Stimulated activated CD4-positive, alpha-beta T cell treated with anti-CD3 and anti-CD28 coated beads, Interleukin-12 subunit alpha, Interleukin-12 subunit beta, amount 100 ng/mL, for 4 hours (primary cell): ENCODE measurements around the gene RMND1.
"Not testable (repeated sequence)": the region's sequence is repeated elsewhere in the genome, so short reads cannot be mapped to it uniquely, and the experiment has no call there.

Source experiments
- DNase-seq: peaks from one replicate; pipeline ENCODE4 v3.0.0-alpha.2; 2020

The RMND1 gene

DNA sequence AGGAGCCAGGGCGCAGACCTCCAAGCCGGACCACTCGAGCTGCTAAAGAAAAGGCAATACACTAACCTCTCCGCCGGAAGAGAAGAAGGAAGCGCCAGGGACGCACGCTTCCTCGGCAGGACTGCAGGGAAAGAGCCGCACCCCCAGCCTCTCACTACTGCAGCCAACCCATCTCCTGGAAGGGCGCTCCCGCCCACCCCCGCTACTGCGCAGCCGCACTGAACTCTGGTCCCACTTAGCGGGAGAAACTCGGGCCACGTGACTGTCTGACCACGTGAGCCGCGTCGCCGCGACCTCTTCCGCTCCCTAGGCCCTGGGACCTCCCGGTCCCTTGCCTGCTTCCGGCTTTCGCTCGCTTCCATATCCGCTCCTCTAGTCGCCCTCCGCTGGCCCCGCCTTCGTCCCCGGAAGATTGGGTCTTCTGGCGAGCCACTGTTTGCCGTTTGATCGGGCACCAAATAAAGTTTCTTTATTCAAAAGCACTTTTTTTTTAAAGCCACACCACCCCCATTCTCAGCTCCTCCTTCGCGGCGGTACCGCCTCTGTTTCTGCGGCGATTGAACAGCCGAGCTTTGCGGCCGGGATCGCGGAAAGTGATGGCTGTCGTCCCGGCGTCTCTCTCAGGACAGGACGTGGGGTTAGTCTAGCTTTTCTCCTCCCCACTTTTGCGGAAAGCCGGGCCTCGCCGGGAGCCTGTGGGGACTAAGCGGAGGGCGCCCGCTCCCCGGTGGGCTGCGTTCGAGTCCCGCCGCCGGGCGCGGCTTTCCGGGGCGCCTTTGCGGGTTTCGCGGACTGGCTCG lies at the start of gene RMND1:
Gene RMND1 (minus strand): TSS at position 177 of the 800 bp plus-strand sequence. CDS start 6,315 bp downstream, outside the sequence.
- DNase-seq = peak; percentile 99

GRCh38 chr6:151499551-151499950 lies 47.6 kb upstream of the RMND1 start:
- no peak for DNase-seq

DNA sequence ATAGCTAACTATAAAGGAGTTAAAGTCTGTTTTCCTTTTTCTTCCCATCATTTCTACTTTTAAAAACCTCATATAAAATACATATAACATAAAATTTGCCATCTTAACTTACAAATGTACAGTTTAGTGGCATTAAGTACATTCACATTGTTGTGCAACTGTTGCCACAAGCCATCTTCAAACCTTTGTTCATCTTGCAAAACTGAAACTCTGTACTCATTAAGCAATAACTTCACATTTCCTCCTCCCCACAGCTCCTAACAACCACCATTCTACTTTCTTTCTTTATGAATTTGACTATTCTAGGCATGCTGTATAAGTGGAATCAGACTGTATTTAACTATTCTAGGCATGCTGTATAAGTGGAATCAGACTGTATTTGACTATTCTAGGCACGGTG lies 46.4 kb upstream of the RMND1 start:
- no peak for DNase-seq

DNA sequence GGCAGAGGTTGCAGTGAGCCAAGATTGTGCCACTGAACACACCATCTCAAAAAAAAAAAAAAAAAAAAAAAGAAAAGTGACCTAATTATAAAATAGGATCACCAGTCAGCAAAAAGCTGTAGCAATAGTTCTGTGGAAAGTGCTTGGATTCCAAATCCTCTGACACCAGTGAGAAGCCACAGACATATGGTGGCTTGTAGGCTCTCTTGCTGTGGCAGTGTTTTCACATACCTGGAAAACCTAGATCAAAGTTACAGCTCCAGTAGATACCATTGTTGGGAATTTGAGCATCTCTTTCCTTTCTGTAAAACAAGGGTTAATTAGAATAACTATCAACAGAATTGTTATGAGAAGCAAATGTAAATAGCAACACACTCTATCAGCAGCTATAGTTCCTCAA lies 46.0 kb upstream of the RMND1 start:
- DNase-seq = no peak

DNA sequence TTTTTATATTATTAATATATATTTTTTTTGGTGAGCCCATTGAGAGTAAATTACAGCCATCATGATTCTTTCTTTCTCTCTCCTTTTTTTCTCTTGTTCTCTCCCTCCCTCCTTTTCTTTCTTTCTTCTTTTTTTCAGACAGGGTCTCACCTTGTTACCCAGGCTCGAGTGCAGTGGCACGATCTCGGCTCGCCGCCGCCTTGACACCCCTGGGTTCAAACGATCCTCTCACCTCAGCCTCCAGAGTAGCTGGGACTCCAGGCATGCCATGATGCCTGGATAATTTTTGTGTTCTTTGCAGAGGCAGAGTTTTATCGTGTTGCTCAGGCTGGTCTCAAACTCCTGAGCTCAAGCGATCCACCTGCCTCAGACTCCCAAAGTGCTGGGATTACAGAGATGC lies 43.5 kb upstream of the RMND1 start:
- no peak for DNase-seq

DNA sequence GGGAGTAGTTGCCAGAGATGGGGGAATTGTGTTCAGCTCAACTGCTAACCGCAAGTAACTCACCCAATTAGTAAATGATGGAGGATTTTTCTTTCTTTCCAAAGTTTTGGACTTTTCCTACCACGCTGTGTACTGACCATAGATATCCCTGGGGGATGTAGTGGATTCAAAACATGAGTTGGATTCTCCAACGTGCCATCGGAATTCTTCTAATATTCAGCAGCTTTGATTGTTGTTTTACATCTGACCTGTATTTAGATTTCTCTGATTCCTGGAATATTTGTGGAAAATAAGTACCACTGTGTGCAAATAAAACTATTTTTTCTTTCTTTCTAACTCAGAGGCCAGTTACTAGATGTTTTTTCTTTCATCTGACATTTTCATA lies 43.0 kb upstream of the RMND1 start:
- DNase-seq = no peak

GRCh38 chr6:151494235-151494935 lies 42.5 kb upstream of the RMND1 start:
- no peak for DNase-seq

GRCh38 chr6:151493804-151494234 lies 41.9 kb upstream of the RMND1 start, which contains the start of gene CCDC170:
Gene CCDC170, plus strand, starts transcription at chr6:151494017. Its CDS starts 112 bp downstream, at chr6:151494129.
- DNase-seq = no peak

- DNase-seq = no peak
These were observed 41.4 kb upstream of the RMND1 start for GRCh38 chr6:151493161-151493803.

DNA sequence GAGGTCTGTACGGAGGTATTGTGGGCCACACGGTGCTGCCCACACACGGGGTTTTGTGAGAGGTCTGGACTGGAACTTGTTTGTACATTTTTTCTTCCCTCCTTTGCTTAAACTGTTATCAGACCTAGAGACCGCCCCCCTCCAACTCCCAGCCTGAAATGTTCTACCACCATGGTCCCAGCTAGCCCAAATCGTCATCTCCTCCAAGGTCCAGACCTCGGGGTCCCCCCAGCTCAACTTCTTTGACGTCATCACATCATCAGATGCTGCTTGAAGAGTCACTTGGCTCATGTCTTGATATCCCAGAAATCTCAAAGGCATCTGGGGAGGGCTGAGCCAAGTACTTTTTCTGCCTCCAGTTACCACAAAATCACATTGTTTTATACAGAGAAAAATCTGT lies 39.1 kb upstream of the RMND1 start:
- no peak for DNase-seq

- DNase-seq = no peak
These were observed 36.3 kb upstream of the RMND1 start for GRCh38 chr6:151488226-151488625.

DNA sequence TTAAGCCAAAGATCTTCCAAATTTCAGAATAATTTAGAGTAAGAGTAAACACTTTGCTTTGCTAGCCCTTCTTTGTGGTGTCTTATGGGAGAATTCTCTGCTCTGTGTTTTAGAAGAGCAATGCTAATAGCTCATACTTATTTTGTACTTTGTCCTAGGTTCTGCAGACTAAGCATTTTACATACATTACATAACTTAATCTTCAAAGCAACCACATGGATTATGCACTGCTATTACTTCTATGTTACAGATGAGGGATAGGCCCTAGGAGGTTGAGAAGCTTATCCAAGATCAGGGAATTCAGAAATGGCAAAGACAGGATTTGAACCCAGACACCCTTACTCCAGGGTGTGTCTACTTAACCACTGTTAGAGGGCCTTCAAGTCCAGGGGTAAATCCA lies 32.1 kb upstream of the RMND1 start:
- no peak for DNase-seq

DNA sequence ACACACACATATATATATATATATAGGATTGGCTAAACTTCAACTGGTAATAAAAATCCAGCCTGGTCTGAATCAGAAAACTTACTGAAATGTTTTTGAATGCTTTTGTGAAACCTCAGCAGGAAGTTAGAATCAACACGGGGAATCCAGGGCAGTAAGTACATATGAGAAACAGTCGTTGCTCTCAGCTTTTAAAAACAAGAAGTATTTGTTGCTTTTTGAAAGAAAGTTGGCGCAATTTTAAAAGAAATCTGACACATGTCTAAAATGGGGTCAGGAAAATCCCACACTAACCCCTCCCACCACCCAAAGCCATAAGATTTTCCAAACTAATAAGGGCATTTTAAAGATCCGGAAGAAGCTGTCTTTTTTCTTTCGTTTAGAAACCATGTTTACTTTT lies 30.4 kb upstream of the RMND1 start:
- DNase-seq = no peak

DNA sequence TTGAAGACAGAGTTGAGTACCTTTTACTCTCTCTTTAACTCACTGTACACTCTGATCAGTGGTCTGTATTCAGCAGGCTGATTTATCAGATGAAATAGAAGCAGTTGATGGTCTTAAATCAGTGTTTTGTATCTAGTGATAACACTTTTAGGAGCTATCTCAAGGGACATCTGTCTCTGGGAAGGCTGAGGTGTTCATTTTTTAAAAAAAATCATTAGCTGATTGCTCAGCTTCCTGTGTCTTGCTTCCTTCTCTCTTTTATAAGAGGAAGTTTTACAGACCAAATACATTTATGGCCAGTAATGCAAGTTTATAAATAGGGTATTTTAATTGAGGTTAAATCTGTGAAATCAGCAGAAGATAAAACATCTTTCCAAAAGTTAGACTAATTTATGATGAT lies 29.9 kb upstream of the RMND1 start:
- DNase-seq = no peak

- DNase-seq = no peak
These were observed 26.7 kb upstream of the RMND1 start for GRCh38 chr6:151478670-151479069.

- DNase-seq = no peak
These were observed 25.8 kb upstream of the RMND1 start for GRCh38 chr6:151477726-151478125.

DNA sequence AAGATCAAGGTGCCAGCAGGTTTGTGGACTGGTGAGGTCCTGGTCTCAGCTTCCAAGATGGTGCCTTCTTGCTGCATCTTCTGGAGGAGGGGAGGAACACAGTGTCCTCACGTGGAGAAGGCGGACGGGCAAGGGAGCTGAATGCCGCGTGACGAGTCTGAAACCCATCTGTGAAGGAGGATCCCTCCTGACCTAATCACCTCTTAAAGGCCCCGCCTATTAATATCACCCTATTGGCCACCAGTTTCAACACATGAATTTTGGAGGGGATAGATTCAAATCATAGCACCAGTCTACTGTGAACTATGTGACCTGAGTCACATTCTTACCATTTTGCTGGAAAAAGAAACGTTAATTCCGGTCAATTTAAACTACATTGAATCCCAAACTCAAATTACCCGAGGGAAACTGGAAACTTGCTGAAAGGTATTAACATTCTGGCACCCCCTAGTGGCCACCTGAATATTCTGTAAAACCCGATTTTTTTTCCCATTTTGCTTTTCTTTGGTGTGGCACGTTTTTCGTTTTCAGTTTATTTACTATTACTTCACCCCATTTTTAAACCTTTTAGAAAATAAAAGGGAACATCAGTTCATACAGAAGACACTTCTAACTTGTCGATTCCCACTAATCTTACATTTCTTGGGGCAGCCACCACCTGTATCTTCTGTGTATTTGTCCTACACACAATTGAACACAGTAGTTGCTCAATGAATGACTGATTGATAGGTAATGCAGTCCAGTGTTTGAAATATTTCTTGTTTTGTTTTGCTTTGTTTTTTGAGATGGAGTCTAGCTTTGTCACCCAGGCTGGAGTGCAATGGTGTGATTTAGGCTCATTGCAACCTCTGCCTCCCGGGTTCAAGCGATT lies 24.0 kb upstream of the RMND1 start:
- no peak for DNase-seq

DNA sequence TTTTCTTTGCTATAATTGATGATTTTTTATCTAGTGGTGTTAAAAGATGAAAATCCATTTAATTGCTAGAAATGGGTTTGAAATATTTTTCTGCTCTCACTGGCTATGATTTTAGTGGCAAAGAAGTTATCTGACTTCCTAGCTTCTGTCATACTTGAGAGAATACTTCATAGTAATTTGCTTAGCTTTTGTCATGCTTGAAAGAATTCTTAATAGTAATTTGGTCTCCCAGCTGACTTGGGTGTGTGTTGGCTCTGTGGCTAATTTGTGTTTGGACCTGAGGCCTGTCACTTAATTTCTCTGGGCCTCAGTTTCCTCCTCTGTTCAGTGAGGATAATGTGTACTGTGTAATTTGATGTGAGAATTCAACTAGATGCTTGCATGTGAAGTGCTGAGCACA lies 12.8 kb upstream of the RMND1 start:
- DNase-seq = no peak

DNA sequence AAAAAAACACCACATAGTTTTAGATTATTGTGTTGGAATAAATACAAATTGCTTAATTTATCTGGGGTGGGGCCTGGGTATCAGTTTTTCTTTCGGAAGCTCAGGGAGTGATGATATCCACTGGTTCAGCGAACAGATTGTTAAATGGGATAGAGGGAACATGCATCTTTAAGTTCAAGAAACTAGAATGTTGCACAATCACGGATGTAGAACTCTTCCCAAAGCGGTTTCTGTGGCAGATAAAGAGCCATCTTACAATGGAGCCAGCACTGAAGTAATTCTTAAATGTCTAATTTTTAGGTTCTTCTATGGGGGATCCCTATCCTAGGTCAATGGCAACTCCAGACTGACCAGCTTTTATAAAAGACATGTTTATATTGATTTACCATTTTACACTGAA lies 9.7 kb upstream of the RMND1 start:
- no peak for DNase-seq

GRCh38 chr6:151455751-151456398 lies 3.9 kb upstream of the RMND1 start:
- not testable (repeated sequence) for DNase-seq

DNA sequence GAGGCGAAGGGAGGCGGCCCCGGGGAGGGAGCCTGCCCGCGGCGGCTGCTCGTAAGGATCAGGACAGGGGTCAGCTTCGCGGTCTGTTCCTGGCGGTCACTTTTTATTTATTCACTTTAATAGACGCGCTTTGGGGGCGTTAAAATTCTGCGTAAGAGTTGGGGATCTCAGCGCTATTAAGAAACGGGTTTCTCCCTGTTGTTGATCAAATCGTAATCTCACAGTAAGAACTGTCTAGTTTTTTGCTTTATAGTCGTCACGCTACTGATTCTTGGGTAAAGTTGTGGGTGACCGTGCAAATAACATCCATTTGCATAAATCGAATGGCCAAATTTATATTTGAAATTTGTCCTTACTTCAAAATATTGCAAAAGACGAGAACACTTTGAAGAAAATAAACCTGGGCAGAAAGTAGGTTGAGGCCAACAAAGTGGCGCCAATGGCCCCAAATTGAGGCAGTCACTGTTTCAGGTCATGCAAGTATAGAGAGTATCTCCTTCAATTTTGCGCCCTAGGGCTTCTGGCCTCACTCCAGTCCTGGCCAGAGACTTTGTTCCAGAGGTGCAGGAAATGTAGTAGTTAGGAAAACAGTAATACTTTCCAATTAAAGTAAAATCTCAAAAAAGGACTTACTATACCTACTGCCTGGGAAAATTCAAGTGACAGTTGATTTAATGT lies 963 bp upstream of the RMND1 start:
- DNase-seq = no peak
